ENCODE data around the gene ATXN7L1.

Gene ATXN7L1

GRCh38 chr7:105728028-105728427 is 148.4 kb downstream of the ATXN7L1 start:
- H3K27me3 ChIP-seq (ENCODE audit: low read depth, low read length), result peaks cover 2% of the 10 kb centered on the region; the same call in 1 of the 2 replicates
- no peaks in the 10 kb centered on the region for H3K9me3 ChIP-seq (ENCODE audit: insufficient read depth, low read length)
- TF ChIP-seq CTCF (IDR thresholded peaks at IDR 0.05; ENCODE audit: low read depth, low read length), result no peak
- TF ChIP-seq EZH2phosphoT487 (IDR thresholded peaks at IDR 0.05; ENCODE audit: low read depth), result no peak
- H3K4me2 ChIP-seq (ENCODE audit: low read length), result no peak overlapping the region
- H3K9ac ChIP-seq (ENCODE audit: low read length), result no peak overlapping the region
- no peak overlapping the region for H2AFZ ChIP-seq (ENCODE audit: low read depth, low read length)
- no peak overlapping the region for H3K27ac ChIP-seq (ENCODE audit: low read length)
- no peak overlapping the region for H3K4me3 ChIP-seq (ENCODE audit: low read length)
- no peaks in the 10 kb centered on the region for H3K79me2 ChIP-seq (ENCODE audit: low read length)
- no peaks in the 10 kb centered on the region for H3K36me3 ChIP-seq (replicated peaks; ENCODE audit: low read depth, low read length)
- H3K4me1 ChIP-seq (ENCODE audit: low read length), result peaks cover 6% of the 10 kb centered on the region; the same call in 1 of the 2 replicates
- H4K20me1 ChIP-seq (ENCODE audit: insufficient read depth, low read length), result no peaks in the 10 kb centered on the region

- H2AFZ ChIP-seq (ENCODE audit: low read depth, low read length), result no peak overlapping the region
- TF ChIP-seq CTCF (IDR thresholded peaks at IDR 0.05; ENCODE audit: low read depth, low read length) (no peak), EZH2phosphoT487 (IDR thresholded peaks at IDR 0.05; ENCODE audit: low read depth) (no peak)
- no peak overlapping the region for H3K4me3 ChIP-seq (ENCODE audit: low read length)
- no peaks in the 10 kb centered on the region for H3K27me3 ChIP-seq (ENCODE audit: low read depth, low read length)
- no peak overlapping the region for H3K4me2 ChIP-seq (ENCODE audit: low read length)
- H3K9ac ChIP-seq (ENCODE audit: low read length), result no peak overlapping the region
- H3K9me3 ChIP-seq (ENCODE audit: insufficient read depth, low read length), result no peaks in the 10 kb centered on the region
- H3K4me1 ChIP-seq (ENCODE audit: low read length), result peaks cover 6% of the 10 kb centered on the region; the same call in 1 of the 2 replicates
- no peak overlapping the region for H3K27ac ChIP-seq (ENCODE audit: low read length)
- no peaks in the 10 kb centered on the region for H3K79me2 ChIP-seq (ENCODE audit: low read length)
- no peaks in the 10 kb centered on the region for H3K36me3 ChIP-seq (replicated peaks; ENCODE audit: low read depth, low read length)
- no peaks in the 10 kb centered on the region for H4K20me1 ChIP-seq (ENCODE audit: insufficient read depth, low read length)
Measured at GRCh38 chr7:105724688-105725087, 151.7 kb downstream of the ATXN7L1 start.

DNA sequence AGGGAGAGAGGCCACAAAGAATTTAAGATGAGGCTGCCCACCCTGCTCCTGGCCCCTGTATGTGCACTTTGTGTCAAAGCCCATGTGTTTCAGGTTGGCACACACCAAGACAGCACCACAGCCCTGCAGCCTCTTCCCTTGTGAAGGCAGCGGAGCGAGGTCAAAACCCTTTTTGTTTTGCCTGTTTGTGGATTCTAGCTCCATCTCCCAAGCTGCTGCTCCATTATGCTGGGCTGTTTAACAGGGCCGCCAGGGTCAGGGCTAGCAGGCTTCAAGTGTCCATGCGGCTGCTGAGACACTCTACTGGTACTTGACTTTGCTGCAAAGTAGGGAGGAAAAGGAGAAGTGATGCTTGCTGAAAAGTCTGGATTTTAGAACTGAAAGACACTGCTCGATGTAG is 152.8 kb downstream of the ATXN7L1 start:
- TF ChIP-seq EZH2phosphoT487 (IDR thresholded peaks at IDR 0.05; ENCODE audit: low read depth), result no peak
- no peak for TF ChIP-seq CTCF (IDR thresholded peaks at IDR 0.05; ENCODE audit: low read depth, low read length)

GRCh38 chr7:105721571-105722104 is 154.8 kb downstream of the ATXN7L1 start:
- Histone ChIP-seq H3K79me2 (ENCODE audit: low read length) (no peaks in the 10 kb centered on the region), H2AFZ (ENCODE audit: low read depth, low read length) (no peak overlapping the region), H3K36me3 (replicated peaks; ENCODE audit: low read depth, low read length) (no peaks in the 10 kb centered on the region), H4K20me1 (ENCODE audit: insufficient read depth, low read length) (no peaks in the 10 kb centered on the region), H3K4me2 (ENCODE audit: low read length) (no peak overlapping the region), H3K9ac (ENCODE audit: low read length) (no peak overlapping the region), H3K4me1 (ENCODE audit: low read length) (peaks cover 10% of the 10 kb centered on the region), H3K27ac (ENCODE audit: low read length) (no peak overlapping the region), H3K9me3 (ENCODE audit: insufficient read depth, low read length) (no peaks in the 10 kb centered on the region), H3K4me3 (ENCODE audit: low read length) (no peak overlapping the region), H3K27me3 (ENCODE audit: low read depth, low read length) (no peaks in the 10 kb centered on the region)
- TF ChIP-seq EZH2phosphoT487 (IDR thresholded peaks at IDR 0.05; ENCODE audit: low read depth) (no peak), CTCF (IDR thresholded peaks at IDR 0.05; ENCODE audit: low read depth, low read length) (no peak)

More for the DNA sequence above, 152.8 kb downstream of the ATXN7L1 start:
- no peaks in the 10 kb centered on the region for H3K27me3 ChIP-seq (ENCODE audit: low read depth, low read length)
- H2AFZ ChIP-seq (ENCODE audit: low read depth, low read length), result no peak overlapping the region
- H3K79me2 ChIP-seq (ENCODE audit: low read length), result no peaks in the 10 kb centered on the region
- no peaks in the 10 kb centered on the region for H3K9me3 ChIP-seq (ENCODE audit: insufficient read depth, low read length)
- H3K27ac ChIP-seq (ENCODE audit: low read length), result no peak overlapping the region
- H3K36me3 ChIP-seq (replicated peaks; ENCODE audit: low read depth, low read length), result no peaks in the 10 kb centered on the region
- no peak overlapping the region for H3K9ac ChIP-seq (ENCODE audit: low read length)
- no peaks in the 10 kb centered on the region for H4K20me1 ChIP-seq (ENCODE audit: insufficient read depth, low read length)
- H3K4me3 ChIP-seq (ENCODE audit: low read length), result no peak overlapping the region
- H3K4me1 ChIP-seq (ENCODE audit: low read length), result peaks cover 6% of the 10 kb centered on the region; the same call in 1 of the 2 replicates
- H3K4me2 ChIP-seq (ENCODE audit: low read length), result peak overlapping the region; percentile 13; the same call in 1 of the 2 replicates

All from OCI-LY3 (cell line).